NCI-H1930 (cell line): ENCODE data around the gene PXMP2.

Experiments used
- DNase-seq, 2 experiments: peaks; one replicate each; lab custom pipeline; 2025; lab: John Stamatoyannopoulos, UW

The PXMP2 gene

DNA sequence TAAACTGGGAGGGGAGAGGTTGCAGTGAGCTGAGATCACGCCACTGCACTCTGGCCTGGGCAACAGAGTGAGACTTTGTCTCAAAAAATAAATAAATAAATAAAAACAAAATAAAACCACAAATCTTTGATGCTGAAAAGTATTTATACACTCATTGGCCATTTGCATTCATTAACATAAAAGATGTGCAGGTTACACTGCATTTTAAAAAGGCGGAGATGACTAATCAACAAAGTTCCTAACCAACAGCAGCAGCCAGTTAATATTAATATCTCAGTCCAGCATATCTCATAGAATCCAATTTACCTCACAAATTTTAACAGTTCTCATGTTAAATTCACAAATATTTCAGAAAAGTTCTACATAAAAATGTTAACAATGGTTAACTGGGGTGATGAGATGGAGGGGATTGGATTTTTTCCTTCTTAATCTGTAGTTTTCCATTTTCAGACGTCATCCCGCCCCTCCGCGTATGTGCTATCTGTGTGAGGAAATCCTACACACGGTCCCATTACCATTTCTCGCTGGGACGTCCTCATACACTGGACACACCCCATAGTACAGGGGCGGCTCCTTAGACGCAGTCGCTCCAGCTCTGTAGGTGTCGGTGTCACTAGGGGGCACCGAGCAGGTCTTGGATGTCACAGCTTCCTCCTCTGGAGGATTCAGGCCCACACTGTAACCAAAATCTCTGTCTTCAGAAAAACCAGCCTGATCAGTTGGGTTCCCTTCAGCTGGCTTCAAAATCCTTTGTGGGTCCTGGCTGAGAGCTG is 67.0 kb downstream of the PXMP2 start:
- no peak for DNase-seq
